HUES48 (cell line): ENCODE results near the gene NES.

Experiments
- H3K27ac ChIP-seq: one replicate; pipeline ENCODE4 v1.7.0; 2013; ENCODE audit warnings: low read depth, low read length, inconsistent platforms
- H3K27me3 ChIP-seq: 2 replicates; pipeline ENCODE4 v1.6.1; 2013; ENCODE audit warnings: mild to moderate bottlenecking, low read length; ENCODE audit not compliant: control insufficient read depth, insufficient read depth
- H3K36me3 ChIP-seq: 2 replicates; pipeline ENCODE4 v1.6.1; 2013; ENCODE audit warnings: low read length; ENCODE audit not compliant: control insufficient read depth, insufficient read depth
- H3K4me1 ChIP-seq: 2 replicates; pipeline ENCODE4 v1.6.1; 2013; ENCODE audit warnings: mild to moderate bottlenecking, low read length; ENCODE audit not compliant: control insufficient read depth, insufficient read depth
- H3K4me3 ChIP-seq: 2 replicates; pipeline ENCODE4 v1.5.1; 2013; ENCODE audit warnings: mild to moderate bottlenecking, low read depth, low read length
- H3K9ac ChIP-seq: 2 replicates; pipeline ENCODE4 v1.6.1; 2013; ENCODE audit warnings: mild to moderate bottlenecking, low read depth, low read length, moderate library complexity
- H3K9me3 ChIP-seq: 2 replicates; pipeline ENCODE4 v1.6.1; 2013; ENCODE audit warnings: low read length; ENCODE audit not compliant: control insufficient read depth, insufficient read depth

Gene NES

DNA sequence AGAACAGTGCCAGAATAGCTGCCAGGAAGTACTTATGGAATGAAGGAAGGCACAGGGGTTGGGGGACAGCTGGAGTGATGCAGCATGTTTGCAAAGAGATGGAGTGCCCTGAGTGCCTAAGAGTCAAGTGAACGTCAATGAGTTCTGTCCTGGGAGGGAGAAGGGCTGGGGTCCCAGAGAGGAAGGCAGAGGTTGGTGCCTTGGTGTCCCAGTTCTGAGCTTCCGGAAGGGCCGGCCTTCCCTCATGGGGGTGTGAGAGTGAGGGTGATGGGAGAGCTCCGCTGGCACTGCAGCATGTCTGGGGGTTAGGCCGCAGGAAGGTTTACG, 17.6 kb downstream of the NES start:
- peaks cover 41% of the 10 kb centered on the region for H3K27me3 ChIP-seq
- H3K27ac ChIP-seq, result no peak overlapping the region
- peaks cover 56% of the 10 kb centered on the region for H3K4me1 ChIP-seq
- no peaks in the 10 kb centered on the region for H3K9me3 ChIP-seq
- H3K4me3 ChIP-seq, result no peak overlapping the region
- no peak overlapping the region for H3K9ac ChIP-seq
- H3K36me3 ChIP-seq, result no peaks in the 10 kb centered on the region

DNA sequence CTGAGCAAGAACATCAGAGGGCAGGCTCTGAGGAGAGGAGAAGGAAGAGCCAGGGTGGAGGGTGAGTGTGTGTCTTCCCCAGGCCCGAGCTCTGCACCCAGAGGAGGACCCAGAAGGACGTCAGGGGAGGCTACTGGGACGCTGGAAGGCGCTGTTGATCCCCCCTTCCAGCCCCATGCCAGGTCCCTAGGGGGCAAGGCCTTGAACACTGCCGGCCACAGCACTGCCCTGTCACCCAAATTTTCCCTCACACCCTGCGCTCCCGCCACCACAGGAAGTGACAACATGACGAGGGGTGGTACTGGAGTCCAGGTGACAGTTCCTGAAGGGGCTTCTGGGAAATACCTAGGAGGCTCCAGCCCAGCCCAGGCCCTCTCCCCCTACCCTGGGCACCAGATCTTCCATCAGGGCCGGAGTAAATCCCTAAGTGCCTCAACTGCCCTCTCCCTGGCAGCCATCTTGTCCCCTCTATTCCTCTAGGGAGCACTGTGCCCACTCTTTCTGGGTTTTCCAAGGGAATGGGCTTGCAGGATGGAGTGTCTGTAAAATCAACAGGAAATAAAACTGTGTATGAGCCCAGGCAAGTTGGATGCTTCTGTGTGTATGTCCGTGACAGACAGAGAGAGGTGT, 18.1 kb downstream of the NES start:
- Histone ChIP-seq H3K4me3 (no peak overlapping the region), H3K27me3 (peaks cover 44% of the 10 kb centered on the region), H3K9ac (no peak overlapping the region), H3K27ac (no peak overlapping the region), H3K9me3 (no peaks in the 10 kb centered on the region), H3K4me1 (peaks cover 50% of the 10 kb centered on the region), H3K36me3 (no peaks in the 10 kb centered on the region)

DNA sequence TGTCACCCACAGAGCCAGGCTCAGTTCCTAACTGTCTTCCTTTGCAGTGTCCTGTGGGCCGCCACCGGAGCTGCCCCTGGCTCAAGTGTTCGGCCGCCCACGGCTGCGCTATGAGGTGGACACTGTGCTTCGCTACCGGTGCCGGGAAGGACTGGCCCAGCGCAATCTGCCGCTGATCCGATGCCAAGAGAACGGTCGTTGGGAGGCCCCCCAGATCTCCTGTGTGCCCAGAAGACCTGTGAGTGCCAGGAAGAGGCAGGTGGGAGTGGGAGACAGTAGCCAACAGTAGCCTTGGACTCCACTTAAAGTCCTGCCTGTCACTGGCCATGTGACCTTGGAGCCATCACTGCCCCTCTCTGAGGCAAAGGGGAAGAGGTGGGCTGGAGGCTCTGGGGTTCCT, 18.7 kb downstream of the NES start:
- peaks cover 50% of the 10 kb centered on the region for H3K27me3 ChIP-seq
- H3K9me3 ChIP-seq, result no peaks in the 10 kb centered on the region
- H3K27ac ChIP-seq, result no peak overlapping the region
- no peaks in the 10 kb centered on the region for H3K36me3 ChIP-seq
- H3K4me1 ChIP-seq, result peaks cover 44% of the 10 kb centered on the region
- H3K9ac ChIP-seq, result no peak overlapping the region
- H3K4me3 ChIP-seq, result no peak overlapping the region

DNA sequence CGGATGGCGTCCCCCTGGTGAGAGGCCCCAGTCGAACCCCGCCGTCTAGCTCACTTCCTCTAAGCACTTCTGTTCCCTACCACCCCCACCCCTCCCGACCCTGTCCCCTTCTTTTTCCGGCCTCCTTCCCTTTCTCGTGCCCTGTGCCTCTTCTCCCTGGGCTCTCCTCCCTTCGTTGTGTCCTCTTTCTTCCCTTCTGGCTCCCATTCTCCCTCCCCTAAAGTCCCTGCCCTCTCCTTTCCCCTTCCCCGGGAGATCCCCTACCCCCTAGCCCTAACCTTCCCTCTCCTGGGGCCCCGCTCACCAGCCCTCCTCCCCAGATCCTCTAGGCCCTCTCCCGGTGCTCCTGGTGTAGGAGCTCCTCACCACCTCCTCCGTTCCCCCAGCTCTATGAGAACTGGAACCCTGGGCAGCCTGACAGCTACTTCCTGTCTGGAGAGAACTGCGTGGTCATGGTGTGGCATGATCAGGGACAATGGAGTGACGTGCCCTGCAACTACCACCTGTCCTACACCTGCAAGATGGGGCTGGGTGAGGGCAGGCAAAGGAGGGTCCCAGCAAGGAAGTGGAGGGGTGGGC, 19.4 kb downstream of the NES start:
- H3K36me3 ChIP-seq, result no peaks in the 10 kb centered on the region
- no peaks in the 10 kb centered on the region for H3K9me3 ChIP-seq
- H3K4me1 ChIP-seq, result peaks cover 38% of the 10 kb centered on the region
- peak overlapping the region; percentile 58; the same call in 1 of the 2 replicates for H3K4me3 ChIP-seq
- peaks cover 52% of the 10 kb centered on the region for H3K27me3 ChIP-seq
- no peak overlapping the region for H3K9ac ChIP-seq
- H3K27ac ChIP-seq, result no peak overlapping the region

DNA sequence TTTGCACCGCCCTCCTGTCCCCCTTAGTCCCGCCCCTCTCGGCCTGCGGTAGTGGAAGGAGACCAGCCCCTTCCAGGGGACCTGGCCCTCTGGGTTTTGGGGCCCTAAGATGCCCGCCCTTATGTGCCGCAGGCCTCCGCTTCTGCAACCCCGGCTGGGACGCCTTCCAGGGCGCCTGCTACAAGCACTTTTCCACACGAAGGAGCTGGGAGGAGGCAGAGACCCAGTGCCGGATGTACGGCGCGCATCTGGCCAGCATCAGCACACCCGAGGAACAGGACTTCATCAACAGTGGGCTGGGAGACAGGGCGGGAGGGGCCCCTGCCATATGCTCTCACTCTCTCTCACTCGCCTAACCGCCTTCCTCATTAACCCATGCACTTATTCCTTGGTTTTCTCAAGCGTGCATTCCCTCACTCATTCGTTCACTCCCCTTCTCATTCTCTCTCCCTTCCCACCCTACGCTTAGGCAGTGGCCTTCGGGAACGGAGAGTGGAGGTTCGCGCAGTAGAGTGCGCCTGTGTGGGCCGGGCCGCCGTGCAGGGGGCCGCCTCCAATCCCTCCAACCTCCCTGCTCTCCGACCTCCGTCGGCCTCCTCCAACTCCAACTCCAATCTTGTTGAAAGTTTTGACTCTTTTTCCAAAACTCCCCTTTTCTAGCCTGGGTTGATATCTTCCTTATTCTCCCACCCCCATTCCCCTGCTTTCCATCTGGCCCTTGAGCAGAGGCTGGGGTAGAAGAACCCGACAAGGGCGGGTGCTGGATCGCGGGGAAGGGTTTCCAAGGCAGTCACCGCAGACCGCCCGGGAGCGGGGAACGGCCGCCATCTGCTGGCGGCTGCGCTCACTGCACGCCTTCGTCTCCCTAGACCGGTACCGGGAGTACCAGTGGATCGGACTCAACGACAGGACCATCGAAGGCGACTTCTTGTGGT, 20.1 kb downstream of the NES start:
- Histone ChIP-seq H3K9me3 (no peaks in the 10 kb centered on the region), H3K4me3 (peak overlapping the region; percentile 58), H3K36me3 (no peaks in the 10 kb centered on the region), H3K9ac (no peak overlapping the region), H3K27me3 (peaks cover 52% of the 10 kb centered on the region), H3K4me1 (peaks cover 31% of the 10 kb centered on the region), H3K27ac (no peak overlapping the region)

DNA sequence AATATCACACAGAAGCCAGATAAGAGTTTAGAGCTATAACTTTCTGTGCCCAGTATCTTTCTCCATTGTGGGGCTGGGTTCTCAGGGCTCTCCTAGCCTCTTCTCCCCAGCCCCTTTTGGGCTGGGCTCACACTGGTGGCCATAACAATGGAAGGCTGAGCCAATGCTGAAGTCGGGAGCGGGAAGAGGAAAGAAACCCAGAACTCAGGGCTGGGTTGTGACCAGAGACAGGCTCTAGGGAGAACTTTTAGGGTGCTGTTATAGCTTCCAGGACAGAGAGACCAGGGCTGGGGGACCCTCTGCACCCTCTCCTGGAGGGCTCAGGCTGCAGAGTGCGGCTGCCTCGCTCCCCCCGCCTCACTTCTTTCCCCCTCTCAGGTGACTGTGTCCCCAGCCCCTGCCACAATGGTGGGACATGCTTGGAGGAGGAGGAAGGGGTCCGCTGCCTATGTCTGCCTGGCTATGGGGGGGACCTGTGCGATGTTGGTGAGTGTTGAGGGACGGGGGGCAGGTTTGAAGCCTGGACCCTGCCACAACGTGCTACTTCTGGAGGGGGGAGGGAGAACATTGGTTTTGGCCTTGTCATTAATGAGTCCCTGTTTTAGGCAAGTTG, 21.2 kb downstream of the NES start:
- no peaks in the 10 kb centered on the region for H3K36me3 ChIP-seq
- H3K9me3 ChIP-seq, result no peaks in the 10 kb centered on the region
- no peak overlapping the region for H3K27ac ChIP-seq
- H3K27me3 ChIP-seq, result peaks cover 61% of the 10 kb centered on the region
- H3K4me3 ChIP-seq, result no peak overlapping the region
- H3K9ac ChIP-seq, result no peak overlapping the region
- peaks cover 20% of the 10 kb centered on the region for H3K4me1 ChIP-seq

DNA sequence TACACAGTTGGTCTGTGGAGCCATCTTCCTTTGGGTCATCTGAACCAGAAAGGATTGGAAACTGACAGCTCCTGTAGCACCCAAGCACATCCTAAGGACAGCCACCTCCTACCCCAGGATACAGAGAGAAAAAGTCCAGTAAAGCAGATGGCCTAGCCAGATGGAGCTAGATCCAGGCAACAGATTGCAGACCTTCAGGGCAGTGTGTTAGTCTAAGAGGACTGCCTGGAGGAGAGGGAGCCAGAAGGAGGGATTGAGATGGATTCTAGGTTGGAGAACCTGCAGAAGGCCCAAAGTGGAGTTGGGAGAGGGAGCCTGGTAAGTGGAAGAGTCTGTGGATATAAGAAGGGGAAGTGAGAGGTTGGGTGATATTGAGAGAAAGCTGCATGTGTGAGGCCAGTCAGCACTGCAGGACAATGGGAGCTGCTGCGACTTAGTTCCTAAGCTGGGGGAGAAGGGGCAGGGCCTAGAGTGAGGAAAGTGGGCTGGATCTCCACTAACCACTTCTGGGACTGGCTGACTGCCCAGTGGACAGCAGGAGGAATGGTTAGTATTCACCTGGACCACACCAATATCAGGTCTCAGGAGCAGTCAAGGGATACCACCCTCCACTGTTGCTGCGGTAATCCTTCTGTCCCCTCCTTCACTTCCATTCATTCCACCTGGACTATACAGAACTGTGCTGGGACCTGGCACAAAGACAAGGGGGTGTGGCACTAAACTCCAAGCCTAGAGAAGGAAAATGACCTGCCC, 21.9 kb downstream of the NES start:
- Histone ChIP-seq H3K9me3 (no peaks in the 10 kb centered on the region), H3K27me3 (peaks cover 66% of the 10 kb centered on the region), H3K27ac (no peak overlapping the region), H3K4me3 (no peak overlapping the region), H3K36me3 (no peaks in the 10 kb centered on the region), H3K9ac (no peak overlapping the region), H3K4me1 (peaks cover 13% of the 10 kb centered on the region)

DNA sequence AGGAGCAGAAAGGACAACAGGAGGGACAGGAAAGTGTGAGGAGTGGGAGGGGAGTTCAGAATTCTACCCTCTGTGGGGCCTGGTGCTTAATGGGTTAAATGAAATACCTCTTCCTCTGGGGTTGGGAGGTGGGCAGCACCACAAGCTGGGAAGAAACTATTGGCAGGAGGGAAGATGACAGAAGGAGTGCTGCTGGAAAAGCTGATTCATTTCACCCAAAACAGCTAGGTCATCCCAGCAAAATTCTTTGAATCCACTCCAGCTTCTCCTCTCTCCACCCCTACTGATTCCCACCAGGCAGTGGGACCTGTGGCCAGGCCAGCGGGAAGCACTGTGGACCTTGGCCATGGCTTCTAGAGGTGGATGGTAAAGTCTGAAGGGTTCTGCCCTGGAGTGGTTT, 22.5 kb downstream of the NES start:
- Histone ChIP-seq H3K9me3 (no peaks in the 10 kb centered on the region), H3K27me3 (peaks cover 66% of the 10 kb centered on the region), H3K27ac (no peak overlapping the region), H3K9ac (no peak overlapping the region), H3K4me1 (peaks cover 10% of the 10 kb centered on the region; the same call in 1 of the 2 replicates), H3K4me3 (no peak overlapping the region), H3K36me3 (no peaks in the 10 kb centered on the region)

DNA sequence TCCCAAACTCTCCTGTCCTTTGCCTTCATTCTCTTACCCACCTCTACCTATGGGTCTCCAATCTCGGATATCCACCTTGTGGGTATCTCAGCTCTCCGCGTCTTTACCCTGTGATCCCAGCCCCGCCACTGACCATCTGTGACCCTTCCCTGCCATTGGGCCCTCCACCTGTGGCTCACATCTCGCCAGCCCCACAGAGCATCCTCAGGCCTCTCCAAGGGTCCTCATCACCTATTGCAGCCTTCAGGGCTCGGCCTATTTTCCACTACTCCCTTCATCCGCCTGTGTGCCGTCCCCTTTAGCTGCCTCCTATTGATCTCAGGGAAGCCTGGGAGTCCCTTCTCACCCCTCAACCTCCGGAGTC, 24.2 kb downstream of the NES start:
- Histone ChIP-seq H3K9me3 (no peaks in the 10 kb centered on the region), H3K36me3 (no peaks in the 10 kb centered on the region)

DNA sequence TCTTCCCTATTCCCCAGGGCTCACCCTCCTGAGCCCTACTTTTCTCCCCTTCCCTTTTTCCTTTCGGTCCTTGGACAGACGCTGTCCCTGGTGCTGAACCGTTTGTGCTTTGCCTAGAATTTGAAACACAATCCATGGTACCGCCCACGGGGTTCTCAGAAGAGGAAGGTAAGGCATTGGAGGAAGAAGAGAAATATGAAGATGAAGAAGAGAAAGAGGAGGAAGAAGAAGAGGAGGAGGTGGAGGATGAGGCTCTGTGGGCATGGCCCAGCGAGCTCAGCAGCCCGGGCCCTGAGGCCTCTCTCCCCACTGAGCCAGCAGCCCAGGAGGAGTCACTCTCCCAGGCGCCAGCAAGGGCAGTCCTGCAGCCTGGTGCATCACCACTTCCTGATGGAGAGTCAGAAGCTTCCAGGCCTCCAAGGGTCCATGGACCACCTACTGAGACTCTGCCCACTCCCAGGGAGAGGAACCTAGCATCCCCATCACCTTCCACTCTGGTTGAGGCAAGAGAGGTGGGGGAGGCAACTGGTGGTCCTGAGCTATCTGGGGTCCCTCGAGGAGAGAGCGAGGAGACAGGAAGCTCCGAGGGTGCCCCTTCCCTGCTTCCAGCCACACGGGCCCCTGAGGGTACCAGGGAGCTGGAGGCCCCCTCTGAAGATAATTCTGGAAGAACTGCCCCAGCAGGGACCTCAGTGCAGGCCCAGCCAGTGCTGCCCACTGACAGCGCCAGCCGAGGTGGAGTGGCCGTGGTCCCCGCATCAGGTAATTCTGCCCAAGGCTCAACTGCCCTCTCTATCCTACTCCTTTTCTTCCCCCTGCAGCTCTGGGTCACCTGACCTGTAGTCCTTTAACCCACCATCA, 24.8 kb downstream of the NES start:
- H3K4me1 ChIP-seq, result peaks cover 6% of the 10 kb centered on the region; the same call in 1 of the 2 replicates
- H3K27me3 ChIP-seq, result peaks cover 60% of the 10 kb centered on the region
- no peaks in the 10 kb centered on the region for H3K36me3 ChIP-seq
- no peaks in the 10 kb centered on the region for H3K9me3 ChIP-seq
- H3K9ac ChIP-seq, result no peak overlapping the region
- no peak overlapping the region for H3K4me3 ChIP-seq
- no peak overlapping the region for H3K27ac ChIP-seq

More for the DNA sequence above, 24.2 kb downstream of the NES start:
- H3K9ac ChIP-seq, result no peak overlapping the region
- H3K4me1 ChIP-seq, result peaks cover 6% of the 10 kb centered on the region; the same call in 1 of the 2 replicates
- no peak overlapping the region for H3K4me3 ChIP-seq
- peaks cover 59% of the 10 kb centered on the region for H3K27me3 ChIP-seq
- no peak overlapping the region for H3K27ac ChIP-seq
